Activated T-cell treated with anti-CD3 and anti-CD28 coated beads for 48 hours (primary cell): Measurements from ENCODE around the gene NOD1.
"Not testable (repeated sequence)": the region's sequence is repeated elsewhere in the genome, so short reads cannot be mapped to it uniquely, and the experiment has no call there.

Experiments used
- DNase-seq: peaks from one replicate; pipeline ENCODE4 v3.0.0-alpha.2; 2020; ENCODE audit warnings: low read depth

NOD1 gene

DNA sequence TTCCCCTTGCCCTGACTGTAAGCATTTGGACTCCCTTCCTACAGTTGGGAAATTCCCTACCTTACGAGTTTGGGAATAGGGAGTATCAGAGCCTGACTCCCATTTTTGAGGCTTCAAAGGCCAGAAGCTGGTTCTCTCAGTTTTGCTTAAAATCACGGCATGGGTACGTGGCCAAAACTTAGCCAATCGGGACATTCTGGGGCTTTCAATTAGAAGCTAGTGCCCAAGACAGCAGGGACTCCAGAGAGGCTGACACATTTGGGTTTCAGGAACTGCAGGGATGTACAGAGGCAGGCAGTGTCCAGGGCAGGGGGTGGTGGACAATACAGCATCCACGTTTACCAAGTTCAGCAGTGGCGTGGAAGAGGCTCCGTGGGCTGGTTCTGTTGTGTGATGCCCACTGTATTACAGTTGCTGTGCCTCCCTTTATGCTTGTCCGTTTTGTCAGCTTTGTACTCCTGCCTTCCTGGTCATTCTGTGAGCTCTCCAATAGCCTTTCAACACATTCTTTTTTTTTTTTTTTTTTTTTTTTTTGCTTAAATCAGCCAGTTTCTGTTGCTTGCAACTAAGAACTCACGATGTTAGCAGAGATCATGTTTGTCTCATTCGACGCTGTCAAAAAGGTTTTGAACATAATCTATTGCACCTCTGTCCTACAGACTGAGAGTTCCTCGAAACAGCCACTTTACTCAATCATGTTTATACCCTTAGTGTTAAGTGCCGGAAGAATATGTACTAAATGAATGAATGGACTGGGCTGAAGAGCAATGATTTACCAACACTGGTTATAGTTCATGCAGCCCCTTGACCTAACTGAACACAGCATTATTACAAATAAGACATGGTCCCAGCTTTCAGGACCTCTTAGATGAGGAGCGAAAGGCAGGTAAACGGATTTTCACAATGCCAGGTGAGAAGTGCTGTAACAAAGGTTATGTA is 25.0 kb upstream of the NOD1 start:
- no peak for DNase-seq

DNA sequence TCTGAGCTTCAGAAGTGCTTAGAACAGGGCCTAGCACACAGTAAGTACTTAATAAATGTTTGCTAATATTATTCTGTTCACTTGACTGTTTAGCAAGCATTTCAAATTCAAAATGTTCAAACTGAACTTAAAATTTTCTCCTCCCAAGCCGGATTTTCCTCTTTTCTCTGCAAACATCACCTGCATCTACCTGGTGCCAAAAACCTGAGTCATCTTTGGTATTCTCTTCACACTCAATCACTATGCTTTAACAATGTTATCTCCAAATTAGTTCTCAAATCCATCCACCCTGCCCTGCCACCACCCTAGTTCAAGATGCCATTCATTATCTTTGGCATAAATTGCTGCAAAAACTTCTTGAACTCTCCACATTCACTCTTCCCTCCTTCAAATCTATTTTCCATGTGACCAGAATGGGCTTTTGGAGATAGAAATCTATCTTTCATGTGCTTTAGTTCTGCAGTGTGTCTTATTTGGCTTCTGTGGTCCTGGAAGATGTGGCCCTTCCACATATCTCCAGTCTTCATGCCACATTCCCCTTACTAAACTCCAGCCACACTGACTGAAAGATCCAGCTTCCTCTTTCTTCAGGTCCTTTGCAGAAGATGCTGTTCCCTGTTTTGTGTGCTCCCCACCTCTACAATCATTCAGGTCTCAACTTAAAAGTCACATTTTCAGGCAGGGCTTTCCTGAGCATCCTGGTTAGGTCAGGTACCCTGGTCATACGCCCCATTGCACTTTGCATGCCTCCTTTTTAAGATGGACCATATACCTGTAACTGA is 24.1 kb upstream of the NOD1 start:
- DNase-seq, result no peak

DNA sequence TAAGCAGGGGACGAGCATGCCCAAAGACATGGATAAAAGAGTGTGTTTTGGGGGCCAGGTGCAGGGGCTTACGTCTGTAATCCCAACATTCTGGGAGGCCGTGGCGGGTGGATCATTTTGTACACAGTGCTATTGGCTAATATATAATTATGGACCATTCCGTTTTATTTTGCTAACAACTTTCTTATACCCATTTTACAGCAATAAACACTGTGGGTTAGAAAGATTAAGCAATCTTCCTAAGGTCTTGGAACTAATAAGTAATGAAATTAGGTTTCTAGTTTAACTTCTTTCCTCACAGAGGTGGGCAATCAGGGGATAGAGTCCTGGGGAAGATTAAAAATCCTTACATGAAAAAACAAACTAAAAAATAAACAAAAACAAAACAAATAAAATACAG is 22.7 kb upstream of the NOD1 start:
- DNase-seq, result no peak

DNA sequence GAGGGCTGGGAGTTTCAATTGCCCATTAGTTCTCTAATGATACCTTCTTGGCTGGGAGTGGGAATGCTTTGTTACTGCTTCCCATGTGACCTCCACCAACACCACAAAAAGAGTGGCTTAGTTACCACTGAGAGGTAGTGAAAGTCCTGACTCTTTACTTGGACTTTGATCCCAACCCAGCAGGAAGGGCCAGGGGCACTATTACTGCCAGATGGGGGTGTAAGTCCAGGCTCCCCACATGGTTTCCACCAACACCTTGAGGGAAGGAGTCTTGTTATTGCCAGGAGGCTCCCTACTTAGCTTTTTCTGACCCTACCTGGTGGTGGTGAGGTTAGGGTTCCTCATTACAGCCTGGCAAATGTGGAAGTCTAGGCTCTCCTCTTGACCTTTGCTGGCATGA is 14.6 kb upstream of the NOD1 start:
- DNase-seq, result no peak

DNA sequence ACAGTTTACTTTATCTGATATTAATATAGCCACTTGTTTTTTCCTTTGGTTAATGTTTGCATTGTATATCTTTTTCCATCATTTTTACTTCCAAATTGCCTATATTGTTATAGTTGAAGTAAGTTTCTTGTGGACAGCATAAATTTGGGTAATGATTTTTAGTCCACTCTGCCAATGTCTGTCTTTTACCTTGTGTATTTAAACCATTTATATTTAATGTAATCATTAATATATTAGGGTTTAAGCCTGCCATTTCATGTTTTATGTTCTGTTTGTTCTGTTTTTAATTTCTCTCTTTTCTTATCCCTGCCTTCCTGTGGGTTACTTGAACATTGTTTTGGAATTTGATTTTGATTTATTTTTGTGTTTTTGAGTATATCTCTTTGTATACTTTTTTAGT is 12.8 kb upstream of the NOD1 start:
- no peak for DNase-seq

DNA sequence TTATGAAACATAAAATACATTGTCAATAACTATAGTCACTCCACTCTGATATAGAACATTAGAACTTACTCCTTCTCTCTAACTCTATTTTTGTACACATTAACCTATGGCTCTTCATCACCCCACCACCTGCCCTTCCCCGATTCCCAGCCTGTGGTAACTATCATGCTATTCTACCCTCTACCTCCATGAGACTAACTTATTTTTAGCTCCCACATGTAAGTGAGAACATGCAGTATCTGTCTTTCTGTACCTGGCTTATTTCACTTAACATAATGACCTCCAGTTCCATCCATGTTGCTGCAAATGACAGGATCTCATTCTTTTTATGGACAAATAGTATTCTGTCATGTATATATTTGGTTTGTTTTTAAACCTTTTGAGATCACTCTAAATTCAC is 8.8 kb upstream of the NOD1 start:
- no peak for DNase-seq

DNA sequence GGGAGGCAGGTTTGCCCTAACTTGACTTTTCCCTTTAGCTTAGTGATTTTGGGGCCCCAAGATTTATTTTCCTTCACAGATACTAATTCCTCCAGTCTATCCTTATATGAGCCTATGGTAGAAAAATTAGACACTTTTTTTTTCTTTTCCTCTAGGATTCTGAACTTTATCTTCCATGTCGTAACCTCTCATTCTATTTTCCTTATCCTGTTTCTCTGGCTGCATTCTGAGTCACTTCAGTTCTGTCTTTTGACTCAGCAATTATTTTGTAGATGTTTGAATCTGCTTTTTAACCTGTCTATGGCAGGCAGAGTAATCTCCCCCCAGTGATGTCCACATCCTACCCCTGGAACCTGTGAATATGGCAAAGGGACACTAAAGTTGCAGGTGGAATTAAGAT is 7.1 kb upstream of the NOD1 start:
- no peak for DNase-seq

DNA sequence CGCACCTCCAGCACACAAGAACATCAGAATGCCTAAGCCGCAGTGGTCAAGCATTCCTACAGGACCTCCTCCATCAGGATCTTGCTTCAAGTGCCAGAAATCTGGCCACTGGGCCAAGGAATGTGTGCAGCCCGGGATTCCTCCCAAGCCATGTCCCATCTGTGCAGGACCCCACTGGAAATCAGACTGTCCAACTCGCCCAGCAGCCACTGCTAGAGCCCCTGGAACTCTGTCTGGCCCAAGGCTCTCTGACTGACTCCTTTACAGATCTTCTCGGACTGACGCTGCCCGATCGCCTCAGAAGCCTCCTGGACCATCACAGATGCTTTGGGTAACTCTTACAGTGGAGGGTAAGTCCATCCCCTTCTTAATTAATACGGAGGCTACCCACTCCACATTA is 2.8 kb upstream of the NOD1 start:
- DNase-seq, result not testable (repeated sequence)

DNA sequence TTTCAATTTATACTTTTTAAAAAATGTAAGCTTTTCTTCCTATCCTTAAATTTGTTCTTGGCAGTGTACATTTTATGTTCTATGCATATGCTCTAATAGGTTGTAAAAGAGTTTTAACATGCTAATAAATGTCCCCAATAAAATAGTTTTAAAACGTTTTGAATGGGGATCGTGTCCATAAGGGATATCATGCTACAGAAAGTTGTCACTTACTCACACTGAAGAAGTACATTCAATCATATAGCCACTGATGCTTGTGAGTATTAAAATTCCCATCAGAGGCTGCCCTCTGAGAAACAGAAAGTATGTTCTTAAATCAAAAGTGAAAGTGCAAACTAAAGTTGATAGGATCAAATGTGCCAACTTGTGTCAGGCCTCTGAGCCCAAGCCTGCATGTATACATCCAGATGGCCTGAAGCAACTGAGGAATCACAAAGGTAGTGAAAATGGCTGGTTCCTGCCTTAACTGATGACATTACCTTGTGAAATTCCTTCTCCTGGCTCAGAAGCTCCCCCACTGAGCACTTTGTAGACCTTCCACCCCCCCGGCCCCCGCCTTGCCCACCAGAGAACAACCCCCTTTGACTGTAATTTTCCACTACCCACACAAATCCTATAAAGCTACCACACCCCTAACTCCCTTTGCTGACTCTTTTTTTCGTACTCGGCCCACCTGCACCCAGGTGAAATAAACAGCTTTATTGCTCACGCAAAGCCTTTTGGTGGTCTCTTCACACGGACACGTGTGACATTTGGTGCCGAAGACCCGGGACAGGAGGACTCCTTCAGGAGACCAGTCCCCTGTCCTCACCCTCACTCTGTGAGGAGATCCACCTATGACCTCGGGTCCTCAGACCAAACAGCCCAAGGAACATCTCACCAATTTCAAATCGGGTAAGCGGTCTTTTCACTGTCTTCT is 877 bp upstream of the NOD1 start:
- DNase-seq, result no peak

DNA sequence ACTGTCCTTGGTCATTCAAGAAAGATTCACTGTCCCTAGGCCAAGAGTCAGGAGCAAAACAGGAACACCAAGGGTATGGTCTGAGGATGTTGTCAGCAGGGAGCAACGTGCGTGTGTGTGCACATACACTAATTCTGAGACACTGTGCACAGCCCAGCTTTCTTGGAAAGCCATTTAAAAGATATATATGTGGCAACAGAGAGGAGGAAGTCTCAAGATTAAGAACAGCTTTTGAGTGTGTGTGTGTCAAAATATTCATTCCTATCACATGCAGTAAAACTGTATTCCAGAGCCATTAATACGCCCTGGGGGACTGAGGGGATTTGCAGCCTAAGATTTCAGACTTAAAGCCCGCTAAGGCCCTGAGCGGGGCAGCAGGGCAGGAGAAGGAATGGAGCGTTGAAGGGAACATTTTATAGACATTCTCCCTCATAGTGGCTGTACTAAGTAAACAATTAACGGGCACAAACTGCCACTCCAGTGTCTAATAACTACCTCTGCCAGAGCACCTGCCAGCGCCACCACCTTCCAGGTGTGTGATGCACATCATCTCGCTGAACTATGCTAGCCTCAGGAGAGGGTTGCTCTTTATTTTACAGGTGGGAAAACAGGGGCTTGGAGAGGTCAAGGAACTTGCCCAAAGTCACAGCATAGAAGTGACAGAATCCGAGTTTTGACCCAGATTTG is 2.0 kb downstream of the NOD1 start:
- no peak for DNase-seq

DNA sequence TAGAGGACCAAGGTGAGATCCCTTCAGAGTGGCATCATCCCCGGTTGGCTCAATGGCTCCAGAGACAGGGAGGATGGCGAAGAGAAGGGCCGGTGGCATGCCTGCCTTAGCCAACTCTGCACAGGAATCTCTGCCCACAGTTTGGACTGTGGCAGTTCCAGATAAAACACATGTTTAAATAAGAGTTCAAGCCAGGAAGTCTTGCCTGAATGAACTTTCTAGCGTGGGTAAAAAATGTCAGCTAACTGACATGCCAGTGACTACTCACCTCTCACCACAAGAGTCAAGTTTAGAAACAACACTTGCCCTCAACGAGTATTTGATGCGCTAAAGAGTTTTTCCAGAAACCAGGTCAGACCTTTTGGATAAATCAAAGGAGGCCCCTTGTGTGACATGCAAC is 3.0 kb downstream of the NOD1 start:
- DNase-seq, result no peak

DNA sequence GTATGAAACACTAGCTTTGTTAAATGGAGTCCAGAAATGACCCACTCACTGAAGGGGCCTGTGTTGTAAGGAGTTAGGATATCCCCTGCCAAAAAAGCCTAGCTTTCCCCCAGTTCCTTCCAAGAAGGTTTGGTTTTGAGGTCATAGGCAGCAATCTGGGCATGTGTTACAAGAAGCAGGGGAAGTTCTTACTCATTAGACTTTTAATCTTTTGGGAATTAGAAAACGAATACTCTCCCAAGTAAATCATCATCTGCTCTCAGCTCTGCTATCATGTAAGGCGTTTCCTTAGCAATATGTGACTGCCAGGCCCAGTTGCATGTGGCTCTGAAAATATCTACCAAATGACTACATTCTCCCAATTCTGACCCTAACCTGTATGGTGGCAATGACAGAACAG is 3.7 kb downstream of the NOD1 start:
- DNase-seq, result no peak

DNA sequence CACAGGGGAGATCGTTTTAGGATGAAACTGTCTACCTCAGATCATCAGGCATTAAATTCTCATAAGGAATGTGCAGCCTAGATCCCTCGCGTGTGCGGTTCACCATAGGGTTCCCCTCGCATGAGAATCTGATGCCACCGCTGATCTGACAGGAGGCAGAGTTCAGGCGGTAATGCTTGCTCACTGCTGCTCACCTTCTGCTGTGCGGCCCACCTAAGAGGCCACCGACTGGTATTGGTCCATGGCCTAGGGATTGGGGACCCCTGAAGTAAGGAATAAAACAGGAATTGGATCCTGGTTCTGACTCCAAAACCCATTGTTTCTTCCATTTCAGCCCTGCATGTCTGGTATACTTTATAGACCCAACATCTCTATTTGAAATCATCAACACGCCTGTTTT is 4.1 kb downstream of the NOD1 start:
- DNase-seq, result no peak

DNA sequence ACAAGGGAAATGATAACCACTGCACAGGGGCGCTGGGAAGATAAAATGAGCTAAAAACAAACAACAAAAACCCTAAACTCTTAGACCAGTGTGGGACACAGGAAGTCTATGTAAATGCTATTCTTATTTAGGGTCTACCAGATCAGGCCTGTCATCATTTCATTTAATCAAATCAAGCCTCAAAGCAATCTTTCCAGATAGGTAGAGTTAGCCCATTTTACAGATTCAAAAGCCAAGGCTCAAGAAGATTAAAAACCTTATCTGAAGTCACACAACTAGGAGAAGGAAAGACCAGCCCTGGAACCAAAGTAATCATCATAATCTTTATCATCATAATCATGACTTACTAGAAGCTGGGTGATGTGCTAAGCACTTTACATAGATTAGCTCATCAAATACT is 4.7 kb downstream of the NOD1 start:
- no peak for DNase-seq

DNA sequence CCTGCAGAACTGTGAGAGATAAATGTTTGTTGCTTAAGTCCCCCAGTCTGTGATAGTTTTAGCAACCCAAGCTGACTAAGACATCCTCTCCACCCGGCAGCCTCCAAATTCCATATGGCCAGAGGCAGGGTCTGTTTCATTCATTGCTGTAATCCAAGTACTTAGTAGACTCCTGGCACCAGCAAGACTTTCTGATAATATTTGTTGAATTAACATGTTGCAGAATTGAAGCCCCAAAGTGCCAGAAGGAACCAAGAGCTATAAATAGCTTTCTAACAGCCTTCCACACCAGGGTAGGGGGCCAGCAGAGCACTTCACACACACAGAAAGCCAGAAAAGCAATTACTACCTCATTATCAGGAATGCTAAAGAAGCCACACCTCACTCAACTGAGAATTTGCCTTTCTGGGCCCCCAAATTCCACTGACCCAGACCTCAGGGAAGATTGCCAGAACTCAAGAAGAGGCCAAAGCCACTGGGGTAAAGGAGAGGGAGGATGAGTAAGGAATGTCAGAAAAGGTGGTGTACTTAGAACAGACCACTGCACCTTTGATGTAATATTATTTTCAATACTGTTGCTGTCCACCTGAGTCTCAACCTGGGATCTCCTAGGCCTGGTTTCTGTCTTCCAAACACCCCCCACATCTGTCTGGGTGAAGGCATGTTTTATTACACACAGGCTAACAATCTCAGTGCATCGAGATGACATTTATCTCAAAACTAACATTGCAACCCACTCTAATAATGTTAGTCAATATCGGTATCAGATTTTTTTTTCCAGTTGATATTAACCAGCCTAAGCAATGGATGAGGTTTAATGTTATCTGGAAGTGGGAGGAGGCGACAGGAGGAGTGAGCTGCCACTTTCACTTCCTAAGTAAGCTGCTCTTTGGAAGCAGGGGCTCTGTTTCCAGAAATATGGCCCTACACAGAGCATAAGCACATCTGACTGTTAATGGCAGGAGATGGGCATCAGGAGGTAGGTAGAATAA is 5.5 kb downstream of the NOD1 start:
- DNase-seq, result no peak

DNA sequence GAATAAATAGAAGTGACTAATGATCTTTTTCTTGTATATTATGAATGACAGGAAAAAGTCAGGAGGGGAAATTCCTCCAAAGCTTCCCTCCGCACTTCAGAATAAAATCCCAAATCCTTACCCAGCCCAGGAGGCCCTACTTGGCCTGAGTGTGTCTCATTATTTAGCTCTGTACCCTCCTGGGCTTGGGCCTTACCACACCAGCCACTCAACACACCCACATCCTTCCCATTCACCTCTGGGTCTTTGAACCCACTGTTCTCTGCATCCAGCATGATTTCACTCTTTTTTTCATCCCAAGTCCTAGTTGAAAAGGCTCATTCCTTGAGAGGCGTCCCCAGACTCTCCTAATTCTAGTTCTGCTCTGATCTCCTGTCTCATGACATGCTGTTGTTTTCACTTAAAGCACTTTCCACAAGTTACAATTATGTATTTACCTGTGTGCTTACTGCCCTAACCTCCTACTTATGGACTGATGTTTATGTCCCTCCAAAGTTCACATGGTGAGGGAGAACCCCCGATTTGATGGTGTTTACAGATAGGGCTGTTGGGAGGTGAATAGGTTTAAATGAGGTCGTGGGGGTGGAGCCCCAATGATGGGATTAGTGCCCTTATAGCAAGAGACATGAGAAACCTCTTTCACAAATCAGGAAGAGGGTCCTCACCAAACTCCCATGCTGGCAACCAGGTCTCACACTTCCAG is 6.4 kb downstream of the NOD1 start:
- no peak for DNase-seq

DNA sequence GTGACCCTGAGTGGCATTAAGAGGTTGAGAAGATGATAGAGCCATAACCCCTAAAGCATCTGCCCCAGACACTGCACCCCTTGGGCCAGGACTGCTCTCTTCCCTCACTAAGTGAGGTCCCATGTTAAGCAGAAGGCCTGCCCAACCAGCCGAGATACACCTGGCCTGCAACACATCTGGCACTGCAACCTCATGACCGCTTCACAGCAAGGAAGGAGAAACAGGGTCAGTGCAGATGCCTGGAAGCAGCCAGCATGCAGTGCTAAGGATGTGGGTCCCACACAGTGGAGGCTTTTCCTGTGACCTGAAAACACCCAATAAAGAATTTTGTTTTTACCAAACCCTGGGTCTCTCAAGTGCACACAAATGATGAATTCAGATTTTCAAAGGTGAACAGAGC is 7.4 kb downstream of the NOD1 start:
- no peak for DNase-seq

DNA sequence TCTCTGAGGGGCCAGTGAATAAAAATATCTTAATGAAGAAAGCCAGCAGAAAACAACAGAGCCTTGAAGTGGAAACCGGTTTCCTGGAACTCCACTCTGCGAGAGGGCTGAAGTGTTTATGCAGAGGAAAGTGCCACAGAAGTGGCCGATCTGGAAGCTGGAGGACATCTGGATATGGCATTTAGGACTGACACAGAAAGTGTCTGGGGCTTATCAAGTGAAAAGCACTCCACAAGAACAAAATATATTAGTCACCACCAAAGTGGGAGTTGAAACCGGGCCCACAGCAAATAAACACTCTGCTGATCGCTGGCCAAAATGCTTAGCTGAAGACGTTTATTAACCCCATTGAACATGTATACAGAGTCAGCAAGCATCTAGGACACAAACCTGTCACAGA is 7.8 kb downstream of the NOD1 start:
- DNase-seq, result no peak

DNA sequence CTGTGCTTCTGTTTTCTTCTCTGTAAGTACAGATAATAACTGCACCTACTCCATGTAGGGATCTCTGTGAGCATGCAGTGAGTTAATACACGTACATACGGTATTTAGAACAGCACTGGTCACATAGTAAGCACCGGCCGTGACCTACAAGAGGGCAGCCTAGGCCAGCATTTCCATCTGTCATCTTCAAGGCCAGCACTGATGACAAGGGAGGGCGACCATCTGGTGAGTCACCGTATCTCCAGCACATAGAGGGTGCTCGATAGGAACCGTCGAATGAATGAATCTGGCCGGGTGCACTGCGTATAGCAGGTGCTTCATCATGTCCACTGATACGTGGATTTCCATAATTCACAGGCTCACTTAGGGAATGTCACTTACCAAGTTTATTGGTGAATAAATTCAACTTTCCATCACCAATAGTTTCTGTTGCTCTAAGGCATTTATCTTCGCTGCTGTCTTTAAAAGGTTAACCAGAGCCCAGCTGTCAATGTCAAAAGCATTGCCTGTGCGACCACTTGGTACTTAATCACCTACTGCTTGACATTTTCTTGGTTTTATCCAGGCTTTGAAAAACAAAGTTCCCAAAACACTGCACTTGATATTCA is 8.3 kb downstream of the NOD1 start:
- DNase-seq, result no peak
